Stomach (tissue), 4 donors: ENCODE data around the gene ELANE.

Source experiments
- POLR2A ChIP-seq, 4 donors: fragments of 450-650 bp; IDR thresholded peaks; one replicate each; pipeline ENCODE4 v1.6.1; 2016; ENCODE audit warnings: antibody characterized with exemption in 4 of 4, control low read depth in 2 of 4, mild to moderate bottlenecking in 1 of 4, moderate library complexity in 1 of 4
- TF ChIP-seq, protein P1 (sequence below), 7 experiments: fragments of 450-650 bp in 4 of 7; fragments of 200-600 bp in 3 of 7; sonication (generic) in 3 of 7; IDR thresholded peaks; one replicate each; pipeline ENCODE4 v1.5.1; 2016 to 2019; ENCODE audit warnings: antibody characterized with exemption in 7 of 7, control low read depth in 2 of 7, mild to moderate bottlenecking in 1 of 7

DNA sequence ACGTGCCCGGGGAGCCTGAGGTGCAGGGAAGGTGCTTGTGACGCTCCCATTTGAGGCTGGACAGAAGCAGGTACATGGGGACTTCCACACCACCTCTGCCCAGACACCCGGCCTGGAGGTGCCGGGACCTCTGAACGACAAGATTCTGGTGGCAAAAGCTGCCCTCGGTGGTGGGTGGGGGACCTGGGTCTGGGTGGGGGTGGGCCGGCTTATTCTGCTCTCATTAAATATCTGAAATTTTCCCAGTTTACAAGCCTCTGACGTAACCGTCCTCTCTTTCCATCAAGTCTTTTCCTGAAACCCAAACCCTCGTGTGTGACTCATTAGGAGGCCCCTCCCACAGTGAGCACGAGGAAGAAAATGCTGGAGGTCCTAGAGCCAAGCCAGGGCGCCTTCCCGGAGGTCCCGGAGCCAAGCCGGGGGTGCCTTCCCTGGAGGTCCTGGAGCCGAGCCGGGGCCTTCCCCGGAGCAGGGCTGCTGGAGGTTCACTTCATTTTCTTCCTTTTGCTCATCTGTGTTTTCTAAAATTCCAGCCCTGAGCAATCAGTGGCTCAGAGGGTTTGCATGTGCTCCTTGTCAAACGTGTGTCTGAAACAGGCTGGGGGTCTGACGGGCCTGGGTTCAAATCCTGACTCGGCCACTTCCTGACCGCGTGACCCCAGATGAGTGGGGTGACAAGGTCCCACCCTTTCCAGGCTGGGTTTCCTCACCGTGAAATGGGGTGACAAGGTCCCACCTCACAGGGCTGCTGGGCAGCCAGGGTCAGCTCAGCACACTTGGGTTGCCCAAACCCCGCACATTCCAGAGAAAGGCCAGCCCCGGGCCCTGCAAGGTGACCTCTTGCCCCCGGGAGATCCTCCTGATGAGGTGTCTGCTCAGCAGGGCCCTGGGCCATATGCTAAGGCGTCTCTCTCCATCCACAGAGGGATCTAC is 17.4 kb downstream of the ELANE start:
- TF ChIP-seq POLR2A (IDR thresholded peaks at IDR 0.05), result no peak
- TF ChIP-seq, protein P1, sequence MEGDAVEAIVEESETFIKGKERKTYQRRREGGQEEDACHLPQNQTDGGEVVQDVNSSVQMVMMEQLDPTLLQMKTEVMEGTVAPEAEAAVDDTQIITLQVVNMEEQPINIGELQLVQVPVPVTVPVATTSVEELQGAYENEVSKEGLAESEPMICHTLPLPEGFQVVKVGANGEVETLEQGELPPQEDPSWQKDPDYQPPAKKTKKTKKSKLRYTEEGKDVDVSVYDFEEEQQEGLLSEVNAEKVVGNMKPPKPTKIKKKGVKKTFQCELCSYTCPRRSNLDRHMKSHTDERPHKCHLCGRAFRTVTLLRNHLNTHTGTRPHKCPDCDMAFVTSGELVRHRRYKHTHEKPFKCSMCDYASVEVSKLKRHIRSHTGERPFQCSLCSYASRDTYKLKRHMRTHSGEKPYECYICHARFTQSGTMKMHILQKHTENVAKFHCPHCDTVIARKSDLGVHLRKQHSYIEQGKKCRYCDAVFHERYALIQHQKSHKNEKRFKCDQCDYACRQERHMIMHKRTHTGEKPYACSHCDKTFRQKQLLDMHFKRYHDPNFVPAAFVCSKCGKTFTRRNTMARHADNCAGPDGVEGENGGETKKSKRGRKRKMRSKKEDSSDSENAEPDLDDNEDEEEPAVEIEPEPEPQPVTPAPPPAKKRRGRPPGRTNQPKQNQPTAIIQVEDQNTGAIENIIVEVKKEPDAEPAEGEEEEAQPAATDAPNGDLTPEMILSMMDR (IDR thresholded peaks at IDR 0.05), result no peak
